Tibial nerve (tissue), 4 donors: ENCODE results near the gene GTSF1L.

ENCODE experiments used
- EP300 ChIP-seq, 2 donors: sonication (generic); formaldehyde crosslinking; IDR thresholded peaks; one replicate each; pipeline ENCODE4 v1.6.1; 2017; ENCODE audit warnings: antibody characterized with exemption in 2 of 2, mild to moderate bottlenecking in 1 of 2
- POLR2A ChIP-seq, 2 donors: fragments of 450-650 bp; IDR thresholded peaks; one replicate each; pipeline ENCODE4 v1.6.1; 2017; ENCODE audit warnings: antibody characterized with exemption in 2 of 2, mild to moderate bottlenecking in 2 of 2, moderate library complexity in 2 of 2
- TF ChIP-seq, protein P1 (sequence below), 5 experiments: fragments of 200-600 bp in 3 of 5; fragments of 450-650 bp in 2 of 5; sonication (generic) in 3 of 5; IDR thresholded peaks; one replicate each; pipeline ENCODE4 v1.5.1; 2016 to 2019; ENCODE audit warnings: antibody characterized with exemption in 5 of 5, mild to moderate bottlenecking in 3 of 5, moderate library complexity in 2 of 5

DNA sequence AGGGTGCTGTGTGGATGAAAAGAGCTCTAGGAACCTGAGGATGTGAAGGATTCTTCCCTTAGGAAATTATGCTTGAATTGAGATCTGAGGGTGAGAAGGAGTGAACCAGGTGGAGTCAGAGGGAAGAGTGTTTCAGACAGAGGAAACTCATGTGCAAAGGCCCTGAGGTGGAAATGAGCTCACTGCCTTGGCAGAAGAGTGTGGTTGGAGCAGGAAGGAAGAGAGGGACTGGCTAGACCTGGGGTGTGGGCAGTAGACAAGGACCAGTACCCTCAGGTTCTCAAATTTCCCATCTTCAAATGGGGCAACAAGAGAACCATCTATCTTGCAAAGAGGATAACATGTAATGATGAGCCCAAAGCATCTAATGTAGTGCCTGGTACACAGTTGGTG, 24.0 kb upstream of the GTSF1L start:
- TF ChIP-seq EP300 (IDR thresholded peaks at IDR 0.05) (no peak), POLR2A (IDR thresholded peaks at IDR 0.05) (no peak)
- TF ChIP-seq, protein P1, sequence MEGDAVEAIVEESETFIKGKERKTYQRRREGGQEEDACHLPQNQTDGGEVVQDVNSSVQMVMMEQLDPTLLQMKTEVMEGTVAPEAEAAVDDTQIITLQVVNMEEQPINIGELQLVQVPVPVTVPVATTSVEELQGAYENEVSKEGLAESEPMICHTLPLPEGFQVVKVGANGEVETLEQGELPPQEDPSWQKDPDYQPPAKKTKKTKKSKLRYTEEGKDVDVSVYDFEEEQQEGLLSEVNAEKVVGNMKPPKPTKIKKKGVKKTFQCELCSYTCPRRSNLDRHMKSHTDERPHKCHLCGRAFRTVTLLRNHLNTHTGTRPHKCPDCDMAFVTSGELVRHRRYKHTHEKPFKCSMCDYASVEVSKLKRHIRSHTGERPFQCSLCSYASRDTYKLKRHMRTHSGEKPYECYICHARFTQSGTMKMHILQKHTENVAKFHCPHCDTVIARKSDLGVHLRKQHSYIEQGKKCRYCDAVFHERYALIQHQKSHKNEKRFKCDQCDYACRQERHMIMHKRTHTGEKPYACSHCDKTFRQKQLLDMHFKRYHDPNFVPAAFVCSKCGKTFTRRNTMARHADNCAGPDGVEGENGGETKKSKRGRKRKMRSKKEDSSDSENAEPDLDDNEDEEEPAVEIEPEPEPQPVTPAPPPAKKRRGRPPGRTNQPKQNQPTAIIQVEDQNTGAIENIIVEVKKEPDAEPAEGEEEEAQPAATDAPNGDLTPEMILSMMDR (IDR thresholded peaks at IDR 0.05), result no peak
